Neural progenitor cell (in vitro differentiated cells): Measurements from ENCODE around the gene TMEM242. TPM values are rescaled to one million over a fixed set of nuclear protein-coding genes. Genes with fewer than 3 reads are reported as not detected.

Experiments used
- DNase-seq: peaks from one replicate; pipeline ENCODE4 v3.0.0-alpha.2; 2016; ENCODE audit warnings: low spot score
- H2AFZ ChIP-seq: fragments of 200-600 bp; sonication (generic); replicated peaks from 2 replicates; pipeline ENCODE4 v1.6.1; 2016; ENCODE audit warnings: antibody characterized with exemption
- H3F3A ChIP-seq: fragments of 200-600 bp; sonication (generic); 2 replicates; pipeline ENCODE4 v1.6.1; 2016; ENCODE audit warnings: antibody characterized with exemption, low read depth
- H3K27ac ChIP-seq: fragments of 200-600 bp; sonication (generic); 2 replicates; pipeline ENCODE4 v1.5.1; 2016; ENCODE audit warnings: mild to moderate bottlenecking
- H3K27me3 ChIP-seq: fragments of 200-600 bp; sonication (generic); 2 replicates; pipeline ENCODE4 v1.6.1; 2016; ENCODE audit warnings: mild to moderate bottlenecking, moderate library complexity
- H3K36me3 ChIP-seq: fragments of 200-600 bp; sonication (generic); 2 replicates; pipeline ENCODE4 v1.5.1; 2016
- H3K4me1 ChIP-seq: fragments of 200-600 bp; sonication (generic); 2 replicates; pipeline ENCODE4 v1.6.1; 2016; ENCODE audit warnings: mixed run types
- H3K4me2 ChIP-seq: fragments of 200-600 bp; sonication (generic); 2 replicates; pipeline ENCODE4 v1.6.1; 2016
- H3K4me3 ChIP-seq: fragments of 200-600 bp; sonication (generic); 2 replicates; pipeline ENCODE4 v1.5.1; 2016
- H3K79me2 ChIP-seq: fragments of 200-600 bp; sonication (generic); 2 replicates; pipeline ENCODE4 v1.6.1; 2016; ENCODE audit warnings: low read depth
- H3K9ac ChIP-seq: fragments of 200-600 bp; sonication (generic); 2 replicates; pipeline ENCODE4 v1.6.1; 2016
- H3K9me3 ChIP-seq: fragments of 200-600 bp; sonication (generic); 2 replicates; pipeline ENCODE4 v1.5.1; 2016; ENCODE audit warnings: low read depth
- H4K20me1 ChIP-seq: fragments of 200-600 bp; sonication (generic); 2 replicates; pipeline ENCODE4 v1.6.1; 2016; ENCODE audit warnings: low read depth
- H3K27ac Mint-ChIP-seq: 3 replicates; pipeline ENCODE4 v1.8.0; 2021; ENCODE audit warnings: mixed read lengths
- H3K27me3 Mint-ChIP-seq: 2 replicates; pipeline ENCODE4 v1.8.0; 2022; ENCODE audit warnings: low read depth, mild to moderate bottlenecking, inconsistent platforms, moderate library complexity, mixed read lengths; ENCODE audit not compliant: insufficient read depth
- H3K36me3 Mint-ChIP-seq: 3 replicates; pipeline ENCODE4 v1.8.0; 2021; ENCODE audit warnings: mixed read lengths
- H3K4me1 Mint-ChIP-seq: 3 replicates; pipeline ENCODE4 v1.8.0; 2021; ENCODE audit warnings: mixed read lengths
- H3K4me3 Mint-ChIP-seq: 3 replicates; pipeline ENCODE4 v1.8.0; 2021; ENCODE audit warnings: mild to moderate bottlenecking, moderate library complexity, mixed read lengths
- H3K9me3 Mint-ChIP-seq: 3 replicates; pipeline ENCODE4 v1.8.0; 2020; ENCODE audit warnings: mixed read lengths
- CTCF ChIP-seq: fragments of 200-600 bp; sonication (generic); IDR thresholded peaks from 2 replicates; pipeline ENCODE4 v1.5.1; 2017; ENCODE audit warnings: antibody characterized with exemption, mild to moderate bottlenecking
- EZH2 ChIP-seq: fragments of 200-600 bp; sonication (generic); IDR thresholded peaks from 2 replicates; pipeline ENCODE4 v1.6.1; 2017; ENCODE audit warnings: antibody characterized with exemption, mild to moderate bottlenecking, moderate library complexity
- EZH2phosphoT487 ChIP-seq: fragments of 200-600 bp; sonication (generic); IDR thresholded peaks from 2 replicates; pipeline ENCODE4 v1.6.1; 2017; ENCODE audit warnings: antibody characterized with exemption
- total RNA-seq: library from RNA; depleted of rRNA; stranded (reverse); fragments of >200 nt; gene quantifications from 2 replicates; pipeline ENCODE4 v1.2.3, GENCODE V29; 2015; ENCODE audit warnings: low replicate concordance

Gene TMEM242
- total RNA-seq, 1 donor from 2014 or later = 9.9 TPM

- H3K36me3 ChIP-seq = no peaks in the 10 kb centered on the region
- Mint-ChIP-seq H3K27me3 (peaks cover 8% of the 10 kb centered on the region), H3K27ac (no peak overlapping the region), H3K4me3 (peak overlapping the region; percentile 83), H3K4me1 (peaks cover 29% of the 10 kb centered on the region), H3K36me3 (peaks cover 6% of the 10 kb centered on the region), H3K9me3 (peaks cover 8% of the 10 kb centered on the region)
- H4K20me1 ChIP-seq = no peaks in the 10 kb centered on the region
- no peaks in the 10 kb centered on the region for H3K79me2 ChIP-seq
- H3F3A ChIP-seq = peaks cover 25% of the 10 kb centered on the region
- H3K27me3 ChIP-seq = peaks cover 37% of the 10 kb centered on the region
- TF ChIP-seq EZH2phosphoT487 (peak; percentile 31), CTCF (peak; percentile 73), EZH2 (peak; percentile 58)
- H3K9ac ChIP-seq = no peak overlapping the region
- H3K27ac ChIP-seq = no peak overlapping the region
- H3K4me2 ChIP-seq = peak overlapping the region; percentile 91
- H3K9me3 ChIP-seq = no peaks in the 10 kb centered on the region
- peak overlapping the region; percentile 58 for H3K4me3 ChIP-seq
- peak; percentile 91 for DNase-seq
- H3K4me1 ChIP-seq = peaks cover 18% of the 10 kb centered on the region
- peak overlapping the region; percentile 96 for H2AFZ ChIP-seq
Measured at GRCh38 chr6:157274471-157275226, 48.7 kb downstream of the TMEM242 start.

- Histone ChIP-seq H3K36me3 (no peaks in the 10 kb centered on the region), H3K79me2 (no peaks in the 10 kb centered on the region), H3K9ac (no peak overlapping the region), H3K27me3 (peaks cover 35% of the 10 kb centered on the region), H2AFZ (peak overlapping the region; percentile 96), H3K4me1 (peaks cover 18% of the 10 kb centered on the region), H3F3A (peaks cover 25% of the 10 kb centered on the region), H3K4me3 (peak overlapping the region; percentile 58), H3K27ac (no peak overlapping the region), H3K4me2 (peak overlapping the region; percentile 91), H4K20me1 (no peaks in the 10 kb centered on the region), H3K9me3 (no peaks in the 10 kb centered on the region)
- H3K4me3 Mint-ChIP-seq = peak overlapping the region; percentile 83
- peaks cover 8% of the 10 kb centered on the region for H3K27me3 Mint-ChIP-seq
- DNase-seq = peak; percentile 42
- H3K9me3 Mint-ChIP-seq = peaks cover 8% of the 10 kb centered on the region
- peaks cover 30% of the 10 kb centered on the region for H3K4me1 Mint-ChIP-seq
- TF ChIP-seq EZH2phosphoT487 (no peak), EZH2 (no peak), CTCF (no peak)
- no peak overlapping the region for H3K27ac Mint-ChIP-seq
- H3K36me3 Mint-ChIP-seq = peaks cover 6% of the 10 kb centered on the region
Measured at GRCh38 chr6:157273756-157274470, 49.4 kb downstream of the TMEM242 start.

GRCh38 chr6:157272866-157273755 is 50.2 kb downstream of the TMEM242 start:
- no peaks in the 10 kb centered on the region for H3K79me2 ChIP-seq
- no peak overlapping the region for H2AFZ ChIP-seq
- Mint-ChIP-seq H3K4me3 (peak overlapping the region; percentile 48), H3K27me3 (peaks cover 8% of the 10 kb centered on the region), H3K9me3 (peaks cover 8% of the 10 kb centered on the region), H3K4me1 (peaks cover 25% of the 10 kb centered on the region), H3K27ac (no peak overlapping the region), H3K36me3 (peaks cover 6% of the 10 kb centered on the region)
- peaks cover 25% of the 10 kb centered on the region for H3F3A ChIP-seq
- peaks cover 35% of the 10 kb centered on the region for H3K27me3 ChIP-seq
- peaks cover 14% of the 10 kb centered on the region for H3K4me1 ChIP-seq
- no peak overlapping the region for H3K27ac ChIP-seq
- H3K9me3 ChIP-seq = no peaks in the 10 kb centered on the region
- peak; percentile 37 for DNase-seq
- no peak overlapping the region for H3K9ac ChIP-seq
- peak overlapping the region; percentile 91 for H3K4me2 ChIP-seq
- no peaks in the 10 kb centered on the region for H3K36me3 ChIP-seq
- TF ChIP-seq EZH2 (no peak), CTCF (peak; percentile 17)
- no peaks in the 10 kb centered on the region for H4K20me1 ChIP-seq
- H3K4me3 ChIP-seq = no peak overlapping the region
